Adrenal gland (tissue), 5 donors: ENCODE data around the gene KCNMA1.

Experiments used
- CTCF ChIP-seq, 6 experiments: fragments of 450-650 bp in 4 of 6; fragments of 200-600 bp in 2 of 6; sonication (generic) in 1 of 6; IDR thresholded peaks; 1 replicate in 5 of 6; 2 replicates in 1 of 6; pipeline versions ENCODE4 v1.5.1 to v1.8.0; 2016 to 2021; ENCODE audit warnings: antibody characterized with exemption in 6 of 6, mild to moderate bottlenecking in 2 of 6, moderate library complexity in 1 of 6
- POLR2A ChIP-seq, 2 donors: fragments of 450-650 bp; IDR thresholded peaks; one replicate each; pipeline ENCODE4 v1.6.1; 2017; ENCODE audit warnings: antibody characterized with exemption in 2 of 2, mild to moderate bottlenecking in 2 of 2, moderate library complexity in 1 of 2
- donor health status: DM: no; HTN: no; CAD: no.

DNA sequence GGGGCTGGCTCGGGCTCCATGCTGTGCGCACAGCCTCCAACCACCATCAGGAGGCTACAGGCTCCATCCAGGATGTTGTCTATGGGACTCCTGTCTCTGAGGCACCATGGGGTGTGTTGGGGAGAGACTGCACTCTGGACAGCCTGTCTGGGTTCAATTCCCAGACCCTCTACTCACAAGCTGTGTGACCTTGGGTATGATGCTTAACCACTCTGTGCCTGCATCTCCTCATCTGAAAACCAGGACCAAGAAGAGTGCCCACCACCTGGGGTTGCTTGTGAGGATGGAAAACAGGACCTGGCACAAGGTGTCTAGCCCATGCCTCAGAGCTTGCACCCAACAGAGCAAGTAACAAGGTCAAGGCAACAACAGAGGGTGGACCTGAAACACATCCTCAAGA is 109.8 kb downstream of the KCNMA1 start:
- TF ChIP-seq CTCF (IDR thresholded peaks at IDR 0.05) (no peak), POLR2A (IDR thresholded peaks at IDR 0.05) (no peak)
